Measurements from ENCODE around the gene GLTP.

GLTP gene

GRCh38 chr12:109915171-109916040 is 35.1 kb upstream of the GLTP start:
- TF ChIP-seq, protein P1, sequence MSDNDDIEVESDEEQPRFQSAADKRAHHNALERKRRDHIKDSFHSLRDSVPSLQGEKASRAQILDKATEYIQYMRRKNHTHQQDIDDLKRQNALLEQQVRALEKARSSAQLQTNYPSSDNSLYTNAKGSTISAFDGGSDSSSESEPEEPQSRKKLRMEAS (IDR thresholded peaks at IDR 0.05): 0 out of 2 replicates have a peak, but pooled peaks have one; percentile 24
- no peak for TF ChIP-seq RAD21 (IDR thresholded peaks at IDR 0.05; ENCODE audit: low read depth)

- TF ChIP-seq, protein P1 (IDR thresholded peaks at IDR 0.05): no peak
- TF ChIP-seq YY1 (IDR thresholded peaks at IDR 0.05; ENCODE audit: low read depth): no peak
- TF ChIP-seq EP300 (IDR thresholded peaks at IDR 0.05; ENCODE audit: borderline replicate concordance): no peak
- no peak for TF ChIP-seq EGR1 (IDR thresholded peaks at IDR 0.05)
- TF ChIP-seq TCF12 (IDR thresholded peaks at IDR 0.05; ENCODE audit: low read depth): no peak
- TF ChIP-seq ZBTB7A (IDR thresholded peaks at IDR 0.05; ENCODE audit: low read depth): no peak
- TF ChIP-seq NFIC (IDR thresholded peaks at IDR 0.05): no peak
- no peak for TF ChIP-seq TAF1 (IDR thresholded peaks at IDR 0.05; ENCODE audit: low read depth)
Measured at GRCh38 chr12:109914461-109914860, 34.1 kb upstream of the GLTP start.

DNA sequence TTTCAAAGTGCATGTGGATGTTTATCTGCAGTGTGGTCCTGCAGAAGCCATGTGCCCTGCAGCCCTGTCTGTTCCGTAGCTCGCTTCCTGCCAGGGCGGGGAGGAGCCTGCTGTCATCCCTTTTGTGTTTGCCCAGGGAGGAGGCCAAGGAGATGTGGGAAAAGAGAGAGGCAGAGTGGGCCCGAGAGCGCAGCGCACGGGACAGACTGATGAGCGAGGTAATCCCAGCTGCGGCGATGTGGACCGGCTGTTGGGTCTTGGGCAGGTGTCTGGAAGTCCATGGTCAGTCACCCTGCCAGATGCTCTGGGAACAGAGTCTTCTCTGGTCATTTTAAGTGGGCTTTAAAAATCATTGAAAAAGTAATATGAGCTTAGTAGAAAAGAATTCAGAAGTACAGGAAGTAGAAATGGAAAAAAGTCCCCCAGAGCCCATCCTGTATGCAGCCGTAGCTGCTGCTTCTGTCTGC is 32.5 kb upstream of the GLTP start:
- TF ChIP-seq EGR1 (IDR thresholded peaks at IDR 0.05) (no peak), TCF12 (IDR thresholded peaks at IDR 0.05; ENCODE audit: low read depth) (no peak), FOXM1 (IDR thresholded peaks at IDR 0.05; ENCODE audit: borderline replicate concordance, low read depth) (no peak), CREB1 (IDR thresholded peaks at IDR 0.05; ENCODE audit: low read depth) (no peak), REST (IDR thresholded peaks at IDR 0.05; ENCODE audit: low read depth) (no peak), NFIC (IDR thresholded peaks at IDR 0.05) (no peak), YY1 (IDR thresholded peaks at IDR 0.05; ENCODE audit: low read depth) (no peak), TAF1 (IDR thresholded peaks at IDR 0.05; ENCODE audit: low read depth) (no peak), EP300 (IDR thresholded peaks at IDR 0.05; ENCODE audit: borderline replicate concordance) (no peak), ZBTB7A (IDR thresholded peaks at IDR 0.05; ENCODE audit: low read depth) (no peak), RAD21 (IDR thresholded peaks at IDR 0.05; ENCODE audit: low read depth) (no peak), CEBPB (IDR thresholded peaks at IDR 0.05) (no peak), TEAD4 (IDR thresholded peaks at IDR 0.05) (no peak)
- TF ChIP-seq, protein P2, sequence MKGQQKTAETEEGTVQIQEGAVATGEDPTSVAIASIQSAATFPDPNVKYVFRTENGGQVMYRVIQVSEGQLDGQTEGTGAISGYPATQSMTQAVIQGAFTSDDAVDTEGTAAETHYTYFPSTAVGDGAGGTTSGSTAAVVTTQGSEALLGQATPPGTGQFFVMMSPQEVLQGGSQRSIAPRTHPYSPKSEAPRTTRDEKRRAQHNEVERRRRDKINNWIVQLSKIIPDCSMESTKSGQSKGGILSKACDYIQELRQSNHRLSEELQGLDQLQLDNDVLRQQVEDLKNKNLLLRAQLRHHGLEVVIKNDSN (IDR thresholded peaks at IDR 0.05): no peak
- TF ChIP-seq, protein P1 (IDR thresholded peaks at IDR 0.05): no peak

DNA sequence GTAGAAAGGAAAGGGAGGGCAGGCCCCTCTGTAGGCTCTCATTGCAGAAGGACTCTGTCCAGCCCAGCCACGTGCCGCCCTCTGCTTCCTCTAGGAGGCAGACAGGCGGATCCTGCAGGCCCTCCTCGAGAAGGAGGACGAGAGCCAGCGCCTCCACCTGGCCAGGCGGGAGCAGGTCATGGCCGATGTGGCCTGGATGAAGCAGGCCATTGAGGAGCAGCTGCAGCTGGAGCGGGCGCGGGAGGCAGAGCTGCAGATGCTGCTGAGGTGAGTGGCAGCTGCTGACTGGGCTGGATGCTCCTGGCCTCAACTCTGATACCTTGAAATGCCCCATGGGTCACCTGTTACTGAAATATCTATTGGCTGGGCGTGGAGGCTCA is 30.6 kb upstream of the GLTP start:
- TF ChIP-seq FOXM1 (IDR thresholded peaks at IDR 0.05; ENCODE audit: borderline replicate concordance, low read depth): no peak
- TF ChIP-seq, protein P1 (IDR thresholded peaks at IDR 0.05): 0 out of 2 replicates have a peak, but pooled peaks have one; percentile 22
- no peak for TF ChIP-seq ZBTB7A (IDR thresholded peaks at IDR 0.05; ENCODE audit: low read depth)
- TF ChIP-seq EP300 (IDR thresholded peaks at IDR 0.05; ENCODE audit: borderline replicate concordance): no peak
- TF ChIP-seq EGR1 (IDR thresholded peaks at IDR 0.05): no peak
- 0 out of 2 replicates have a peak, but pooled peaks have one; percentile 22 for TF ChIP-seq REST (IDR thresholded peaks at IDR 0.05; ENCODE audit: low read depth)
- peak; percentile 30; the same call in 1 of the 2 replicates for TF ChIP-seq RAD21 (IDR thresholded peaks at IDR 0.05; ENCODE audit: low read depth)
- no peak for TF ChIP-seq TAF1 (IDR thresholded peaks at IDR 0.05; ENCODE audit: low read depth)
- no peak for TF ChIP-seq CEBPB (IDR thresholded peaks at IDR 0.05)
- no peak for TF ChIP-seq TEAD4 (IDR thresholded peaks at IDR 0.05)
- TF ChIP-seq, protein P2 (IDR thresholded peaks at IDR 0.05): peak; percentile 9; the same call in 1 of the 2 replicates
- no peak for TF ChIP-seq CREB1 (IDR thresholded peaks at IDR 0.05; ENCODE audit: low read depth)
- TF ChIP-seq YY1 (IDR thresholded peaks at IDR 0.05; ENCODE audit: low read depth): 0 out of 2 replicates have a peak, but pooled peaks have one; percentile 20
- no peak for TF ChIP-seq NFIC (IDR thresholded peaks at IDR 0.05)
- TF ChIP-seq TCF12 (IDR thresholded peaks at IDR 0.05; ENCODE audit: low read depth): peak; percentile 33; the same call in 1 of the 2 replicates

All from Ishikawa (cell line).